Loucy (cell line): Measurements from ENCODE around the gene SMTN.

Experiments
- CTCF ChIP-seq: fragments of 200-600 bp; sonication (generic); conservative IDR thresholded peaks from 2 replicates; pipeline ENCODE4 v1.5.1; 2014; ENCODE audit warnings: mild to moderate bottlenecking, antibody characterized with exemption, low read length
- EZH2phosphoT487 ChIP-seq: fragments of 200-600 bp; IDR thresholded peaks from 2 replicates; pipeline ENCODE4 v1.6.1; 2018; ENCODE audit warnings: antibody characterized with exemption, mild to moderate bottlenecking, moderate library complexity, borderline replicate concordance

- TF ChIP-seq CTCF (no peak), EZH2phosphoT487 (no peak)
These were observed 10.2 kb downstream of the SMTN start for GRCh38 chr22:31091106-31091975.
